Endothelial cell of umbilical vein (primary cell): ENCODE results near the gene RHOC. TPM values are rescaled to one million over a fixed set of nuclear protein-coding genes. Genes with fewer than 3 reads are reported as not detected.

Experiments
- BruUV-seq: library from RNA; stranded (reverse); fragments of 400-500 nt; replicated peaks from 2 replicates; lab custom pipeline; 2021; lab: Mats Ljungman, UMichigan
- CTCF ChIA-PET: fragments of 300-600, 350-600 bp; sonication (Branson Sonifier 250); formaldehyde crosslinking; loops from one replicate; lab custom pipeline; 2021; ENCODE audit warnings: antibody characterized with exemption, inconsistent platforms; lab: Charles Lee
- POLR2A ChIA-PET: fragments of 300-600, 350-600 bp; sonication (Branson Sonifier 250); formaldehyde crosslinking; loops from one replicate; lab custom pipeline; 2021; ENCODE audit warnings: antibody characterized with exemption, inconsistent platforms; lab: Charles Lee
- DNase-seq: peaks from one replicate; pipeline ENCODE4 v3.0.0-alpha.2; 2011; ENCODE audit warnings: low read depth, low spot score
- FAIRE-seq: peaks from 2 replicates; lab custom pipeline; 2011; peaks lifted over from hg19 to GRCh38; lab: Jason Lieb, UNC
- H2AFZ ChIP-seq: 2 replicates; pipeline ENCODE4 v1.6.0; 2012; ENCODE audit warnings: low read depth, low read length, control low read depth, inconsistent platforms
- H3K27ac ChIP-seq: 2 replicates; pipeline ENCODE4 v1.5.1; 2011; ENCODE audit warnings: low read depth, mild to moderate bottlenecking, control low read depth, low read length, moderate library complexity; ENCODE audit not compliant: insufficient read depth
- H3K27me3 ChIP-seq, 2 experiments: 2 replicates each; pipeline versions ENCODE4 v1.6.0 to v1.6.1; 2011; ENCODE audit warnings: low read length in 2 of 2, mixed read lengths in 1 of 2; ENCODE audit not compliant: control insufficient read depth in 2 of 2, insufficient read depth in 2 of 2
- H3K36me3 ChIP-seq, 2 experiments: 2 replicates in 1 of 2; 3 replicates in 1 of 2; pipeline ENCODE4 v1.5.1; 2011; ENCODE audit warnings: low read length in 2 of 2, mild to moderate bottlenecking in 1 of 2, moderate library complexity in 1 of 2; ENCODE audit not compliant: control insufficient read depth in 2 of 2, insufficient read depth in 2 of 2; ENCODE audit errors: extremely low read depth in 1 of 2
- H3K4me1 ChIP-seq: 3 replicates; pipeline ENCODE4 v1.5.1; 2011; ENCODE audit warnings: mild to moderate bottlenecking, low read length; ENCODE audit not compliant: control insufficient read depth, insufficient read depth; ENCODE audit errors: extremely low read depth
- H3K4me2 ChIP-seq: 2 replicates; pipeline ENCODE4 v1.6.1; 2011; ENCODE audit warnings: low read length, control low read depth, mixed read lengths; ENCODE audit not compliant: insufficient read depth
- H3K4me3 ChIP-seq, 3 experiments: fragments of 200-600 bp in 1 of 3; sonication (generic), shearing (Covaris generic) in 1 of 3; replicated peaks in 1 of 3; 2 replicates each; pipeline ENCODE4 v1.5.1; 2011 to 2016; ENCODE audit warnings: control low read depth in 3 of 3, low read length in 3 of 3, mild to moderate bottlenecking in 2 of 3, inconsistent platforms in 1 of 3, low read depth in 1 of 3, moderate library complexity in 1 of 3; ENCODE audit not compliant: insufficient read depth in 1 of 3
- H3K79me2 ChIP-seq: 2 replicates; pipeline ENCODE4 v1.6.0; 2012; ENCODE audit warnings: low read length, inconsistent platforms; ENCODE audit not compliant: control insufficient read depth, insufficient read depth
- H3K9ac ChIP-seq: replicated peaks from 2 replicates; pipeline ENCODE3; 2011; ENCODE audit warnings: low read length, control low read depth; ENCODE audit not compliant: insufficient read depth; ENCODE audit errors: extremely low read depth
- H3K9me1 ChIP-seq: replicated peaks from 3 replicates; pipeline ENCODE4 v1.6.0; 2011; ENCODE audit warnings: mild to moderate bottlenecking, low read length; ENCODE audit not compliant: control insufficient read depth, insufficient read depth; ENCODE audit errors: extremely low read depth
- H3K9me3 ChIP-seq: replicated peaks from 2 replicates; pipeline ENCODE4 v1.5.1; 2012; ENCODE audit warnings: low read length, inconsistent platforms; ENCODE audit not compliant: control insufficient read depth, insufficient read depth
- H4K20me1 ChIP-seq: replicated peaks from 2 replicates; pipeline ENCODE3; 2011; ENCODE audit warnings: mild to moderate bottlenecking, low read length; ENCODE audit not compliant: control insufficient read depth, insufficient read depth; ENCODE audit errors: extremely low read depth
- CTCF ChIP-seq, 2 donors: IDR thresholded peaks; 1 replicate in 1 of 2; 2 replicates in 1 of 2; pipeline ENCODE4 v1.5.1; 2011; ENCODE audit warnings: low read length in 2 of 2, mild to moderate bottlenecking in 2 of 2, moderate library complexity in 2 of 2, control low read depth in 1 of 2, inconsistent platforms in 1 of 2, low read depth in 1 of 2; ENCODE audit not compliant: insufficient read depth in 1 of 2; ENCODE audit errors: extremely low read depth in 1 of 2
- EZH2 ChIP-seq: IDR thresholded peaks from 2 replicates; pipeline ENCODE4 v1.6.1; 2012; ENCODE audit warnings: borderline replicate concordance, low read depth, mild to moderate bottlenecking, moderate library complexity, low read length, inconsistent platforms; ENCODE audit not compliant: severe bottlenecking
- FOS ChIP-seq: IDR thresholded peaks from 2 replicates; pipeline ENCODE4 v1.6.1; 2011; ENCODE audit warnings: mild to moderate bottlenecking, low read length, moderate library complexity, borderline replicate concordance; ENCODE audit not compliant: insufficient read depth
- GATA2 ChIP-seq: IDR thresholded peaks from 2 replicates; pipeline ENCODE4 v1.7.0; 2011; ENCODE audit warnings: low read depth, mild to moderate bottlenecking, moderate library complexity, mixed read lengths, low read length; ENCODE audit not compliant: insufficient read length, insufficient read depth
- JUN ChIP-seq: IDR thresholded peaks from 2 replicates; pipeline ENCODE4 v1.6.1; 2011; ENCODE audit warnings: borderline replicate concordance, low read depth; ENCODE audit not compliant: insufficient read length, insufficient read depth
- MAX ChIP-seq: IDR thresholded peaks from 2 replicates; pipeline ENCODE4 v1.6.1; 2011; ENCODE audit not compliant: insufficient read depth, insufficient read length
- MYC ChIP-seq: IDR thresholded peaks from one replicate; pipeline ENCODE4 v1.6.1; 2011; ENCODE audit warnings: mild to moderate bottlenecking, low read depth, low read length
- POLR2A ChIP-seq: IDR thresholded peaks from 2 replicates; pipeline ENCODE4 v1.6.1; 2012; ENCODE audit warnings: low read depth, mild to moderate bottlenecking, control low read depth, low read length
- POLR2AphosphoS5 ChIP-seq: IDR thresholded peaks from 2 replicates; pipeline ENCODE4 v1.6.1; 2012; ENCODE audit warnings: low read depth, mild to moderate bottlenecking, control low read depth, low read length, moderate library complexity; ENCODE audit not compliant: insufficient read depth
- dilution Hi-C: fragments of 300-500 bp; cut with MboI; formaldehyde crosslinking; loops from one replicate; pipeline ENCODE4 v1.15.0; 2019; ENCODE audit warnings: low sequenced_read_pairs; ENCODE audit not compliant: extremely low pct_ligation_motif_present
- intact Hi-C: fragments of 100-400 bp; cut with micrococcal nuclease; formaldehyde crosslinking; loops from one replicate; pipeline ENCODE4 v1.10.0; 2022
- polyA plus RNA-seq, 4 experiments: library from polyadenylated mRNA; depleted of rRNA in 3 of 4; stranded (reverse) in 3 of 4; unstranded in 1 of 4; fragments of >200 nt; gene quantifications; 2 replicates each; pipeline versions ENCODE4 v1.2.1 to v1.2.3, GENCODE V29; 2011 to 2012; ENCODE audit warnings: missing spikeins in 1 of 4
- total RNA-seq: library from RNA; stranded (reverse); gene quantifications from 2 replicates; pipeline ENCODE4 v1.2.3, GENCODE V29; 2021

The RHOC gene
- total and polyA plus RNA-seq, 2 donors (not counting 3 experiments of a cell fraction or from before 2014, with no cell fraction given): 699 to 1,244 TPM

GRCh38 chr1:112715264-112716053 is 8.5 kb upstream of the RHOC start, which contains the start of gene PPM1J:
Gene PPM1J (minus strand): TSS chr1:112715332. CDS start chr1:112715301, 31 bp downstream.
- TF ChIP-seq MAX (no peak), GATA2 (no peak), JUN (no peak), EZH2 (no peak), MYC (no peak), POLR2A (no peak), POLR2AphosphoS5 (no peak), FOS (no peak), CTCF (IDR thresholded peaks at IDR 0.05; ENCODE audit: extremely low read depth in 1 of 2, insufficient read depth in 1 of 2, low read depth in 1 of 2, low read length in 2 of 2) (no peak)
- FAIRE-seq: peak; percentile 96
- Histone ChIP-seq H4K20me1 (no peaks in the 10 kb centered on the region), H3K79me2 (no peaks in the 10 kb centered on the region), H3K9ac (peak within 1 kb of the TSS; percentile 18), H3K27me3 (no peaks in the 10 kb centered on the region), H3K9me3 (no peaks in the 10 kb centered on the region), H3K36me3 (no peaks in the 10 kb centered on the region), H3K4me2 (peak within 1 kb of the TSS; percentile 78), H3K4me3 (peak within 1 kb of the TSS; percentile 40 to 45 (median 42)), H3K4me1 (peaks cover 11% of the 10 kb centered on the region), H3K27ac (no peak within 1 kb of the TSS), H3K9me1 (no peaks in the 10 kb centered on the region), H2AFZ (peak within 1 kb of the TSS; percentile 73)
- dilution Hi-C loops (loop anchor here (5.0 kb wide), 1 partner anchor 82 kb away; no protein-coding TSS in a partner anchor), intact Hi-C loops (loop anchor here (1.0 to 10.0 kb wide), 14 partner anchors 8 to 1262 kb away; partner anchors contain the start of genes AP4B1, CAPZA1, DCLRE1B and LRIG2)
- ChIA-PET POLR2A (interaction anchor here (0.6 to 1.5 kb wide), 5 partner anchors 11 to 325 kb away, joined by 3 to 8 read pairs (median 4); partner anchors contain the start of gene SLC16A1), CTCF (interaction anchor here (0.6 to 10.5 kb wide), 30 partner anchors 8 to 963 kb away, joined by 3 to 441 read pairs (median 4); partner anchors contain the start of genes LRIG2, MOV10 and RHOC)
- BruUV-seq: TSS peak; percentile 58
- peak; percentile 97 for DNase-seq
